Measurements from ENCODE around the gene EXOC4. TPM values are rescaled to one million over a fixed set of nuclear protein-coding genes. Genes with fewer than 3 reads are reported as not detected.

The EXOC4 gene
- total and polyA plus RNA-seq, 4 donors, result 47.5 to 100 (median 72.3) TPM

DNA sequence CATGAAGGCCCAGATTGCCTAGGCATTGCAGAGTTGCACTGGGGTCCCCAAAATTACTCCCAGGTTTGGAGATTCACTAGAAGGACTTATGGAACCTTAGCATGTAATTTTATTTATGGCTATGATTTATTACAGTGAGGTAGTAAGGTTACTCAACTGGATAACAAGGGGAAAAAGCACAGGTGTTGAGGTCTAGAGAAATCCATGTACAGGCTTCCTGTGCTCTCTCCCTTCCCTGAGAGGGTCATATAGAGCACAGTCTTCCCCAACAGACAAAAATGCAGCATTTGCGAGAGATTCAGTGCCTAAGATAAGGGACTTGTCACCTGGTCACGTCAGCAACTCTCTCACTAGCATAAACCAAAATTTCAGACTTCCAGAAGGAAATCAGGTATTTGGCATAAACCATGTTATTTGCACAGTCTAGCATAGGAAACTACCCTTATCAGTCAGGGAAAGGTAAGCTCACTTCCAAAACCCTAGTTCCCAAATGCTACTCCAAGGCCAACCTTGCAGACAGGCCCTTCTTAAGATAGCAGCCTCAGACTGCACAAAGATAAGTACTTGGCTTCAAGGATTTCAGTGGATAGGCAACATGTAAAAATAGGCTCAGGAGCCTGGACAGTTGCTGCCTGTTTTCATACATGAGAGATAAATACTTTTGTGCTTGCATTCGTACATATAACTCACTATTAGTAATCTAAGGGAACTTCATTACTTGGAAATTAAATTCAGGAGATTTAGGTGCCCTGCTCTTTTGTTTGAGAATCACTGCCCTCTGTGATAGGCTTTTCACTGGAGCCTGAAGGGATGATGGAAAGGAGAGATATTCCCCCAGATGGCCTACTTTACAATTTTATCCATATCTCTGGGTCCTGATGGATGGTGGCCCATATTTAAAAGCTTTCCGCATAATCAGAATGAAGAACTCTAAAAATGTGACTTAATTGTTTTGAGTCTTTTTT is 495.8 kb downstream of the EXOC4 start:
- no peak for DNase-seq (ENCODE audit: low read depth in 4 of 6, low spot score in 6 of 6)
- Histone ChIP-seq H3K27me3 (ENCODE audit: control insufficient read depth, insufficient read depth, low read length) (no peaks in the 10 kb centered on the region), H3K27ac (ENCODE audit: low read depth, low read length) (no peak overlapping the region), H3K4me3 (ENCODE audit: low read depth, low read length) (no peak overlapping the region), H3K9me3 (ENCODE audit: control insufficient read depth, insufficient read depth, low read length) (no peaks in the 10 kb centered on the region), H3K4me1 (ENCODE audit: control insufficient read depth, insufficient read depth, low read length) (no peaks in the 10 kb centered on the region), H3K36me3 (ENCODE audit: control insufficient read depth, insufficient read depth, low read length) (no peaks in the 10 kb centered on the region)
- WGBS (ENCODE audit: insufficient coverage), result 70% methylated on average over 2 of the region's 4 CpGs

DNA sequence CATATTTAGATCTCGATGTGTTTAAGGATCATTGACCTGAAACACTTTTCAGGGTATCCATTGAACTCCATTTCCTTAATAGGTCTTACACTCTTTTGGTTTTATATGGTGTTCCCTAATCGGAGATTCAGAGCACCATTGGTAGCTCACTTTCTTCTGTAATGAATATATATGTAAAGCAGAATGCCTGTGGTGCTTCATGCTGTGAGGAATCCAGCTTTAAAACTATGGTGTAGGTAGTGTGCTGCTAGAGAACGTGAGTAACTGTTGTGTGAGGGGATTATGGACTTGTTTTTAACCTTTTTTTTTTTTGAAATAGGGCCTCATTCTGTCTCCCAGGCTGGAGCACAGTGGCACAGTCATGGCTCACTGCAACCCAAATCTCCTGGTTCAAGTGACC is 497.4 kb downstream of the EXOC4 start:
- Histone ChIP-seq H3K4me1 (ENCODE audit: control insufficient read depth, insufficient read depth, low read length) (no peaks in the 10 kb centered on the region), H3K9me3 (ENCODE audit: control insufficient read depth, insufficient read depth, low read length) (no peaks in the 10 kb centered on the region), H3K27me3 (ENCODE audit: control insufficient read depth, insufficient read depth, low read length) (no peaks in the 10 kb centered on the region), H3K36me3 (ENCODE audit: control insufficient read depth, insufficient read depth, low read length) (no peaks in the 10 kb centered on the region), H3K4me3 (ENCODE audit: low read depth, low read length) (no peak overlapping the region), H3K27ac (ENCODE audit: low read depth, low read length) (no peak overlapping the region)
- DNase-seq (ENCODE audit: low read depth in 4 of 6, low spot score in 6 of 6), result no peak
- no CpG with 5 or more reads among the region's 3 CpGs for WGBS (ENCODE audit: insufficient coverage)

DNA sequence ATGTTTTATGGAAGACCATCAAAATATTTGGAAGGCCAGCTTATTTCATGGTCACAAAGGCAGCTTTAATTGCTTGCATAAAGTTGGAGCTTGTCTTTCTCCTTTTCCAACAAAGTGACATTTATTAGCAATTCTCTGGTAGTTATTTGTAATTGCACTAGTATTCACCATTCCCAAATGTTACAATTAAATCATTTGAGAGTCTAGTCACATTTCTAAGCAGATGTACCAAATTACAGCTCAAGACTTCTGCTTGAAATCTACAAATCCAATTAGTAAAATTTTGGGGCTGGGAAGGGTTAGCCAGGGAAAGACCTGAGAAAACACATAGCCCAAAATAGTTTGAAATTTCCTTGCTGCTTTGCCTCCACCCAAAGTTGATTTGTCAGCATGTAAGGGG is 498.2 kb downstream of the EXOC4 start:
- Histone ChIP-seq H3K27me3 (ENCODE audit: control insufficient read depth, insufficient read depth, low read length) (no peaks in the 10 kb centered on the region), H3K4me1 (ENCODE audit: control insufficient read depth, insufficient read depth, low read length) (no peaks in the 10 kb centered on the region), H3K27ac (ENCODE audit: low read depth, low read length) (no peak overlapping the region), H3K4me3 (ENCODE audit: low read depth, low read length) (no peak overlapping the region), H3K9me3 (ENCODE audit: control insufficient read depth, insufficient read depth, low read length) (no peaks in the 10 kb centered on the region), H3K36me3 (ENCODE audit: control insufficient read depth, insufficient read depth, low read length) (no peaks in the 10 kb centered on the region)
- DNase-seq (ENCODE audit: low read depth in 4 of 6, low spot score in 6 of 6), result peak in 1 of 6 donors; percentile 53

DNA sequence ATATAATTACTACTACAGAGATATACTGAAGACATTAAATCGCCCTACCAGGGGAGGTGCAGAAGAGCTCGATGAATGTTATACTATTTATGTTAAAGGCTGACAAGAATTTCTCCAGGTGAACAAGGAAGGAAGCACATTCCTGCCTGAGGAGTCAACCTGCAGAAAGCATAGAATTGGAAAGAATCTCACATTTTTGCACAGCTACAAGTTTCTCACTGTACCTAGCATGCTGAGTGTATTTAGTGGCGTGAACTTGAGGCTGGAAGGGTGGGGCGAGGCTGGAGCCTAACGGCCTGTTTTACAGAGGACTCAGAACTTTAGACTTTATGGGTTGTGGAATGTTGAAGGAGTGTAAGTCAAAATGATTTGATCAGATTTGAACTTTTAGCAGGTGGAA is 500.6 kb downstream of the EXOC4 start:
- no peak for DNase-seq (ENCODE audit: low read depth in 4 of 6, low spot score in 6 of 6)
- no peak overlapping the region for H3K4me3 ChIP-seq (ENCODE audit: low read depth, low read length)
- H3K27me3 ChIP-seq (ENCODE audit: control insufficient read depth, insufficient read depth, low read length), result no peaks in the 10 kb centered on the region
- H3K4me1 ChIP-seq (ENCODE audit: control insufficient read depth, insufficient read depth, low read length), result no peaks in the 10 kb centered on the region
- 97% methylated on average over 3 of the region's 5 CpGs for WGBS (ENCODE audit: insufficient coverage)
- H3K27ac ChIP-seq (ENCODE audit: low read depth, low read length), result no peak overlapping the region
- H3K36me3 ChIP-seq (ENCODE audit: control insufficient read depth, insufficient read depth, low read length), result no peaks in the 10 kb centered on the region
- no peaks in the 10 kb centered on the region for H3K9me3 ChIP-seq (ENCODE audit: control insufficient read depth, insufficient read depth, low read length)

DNA sequence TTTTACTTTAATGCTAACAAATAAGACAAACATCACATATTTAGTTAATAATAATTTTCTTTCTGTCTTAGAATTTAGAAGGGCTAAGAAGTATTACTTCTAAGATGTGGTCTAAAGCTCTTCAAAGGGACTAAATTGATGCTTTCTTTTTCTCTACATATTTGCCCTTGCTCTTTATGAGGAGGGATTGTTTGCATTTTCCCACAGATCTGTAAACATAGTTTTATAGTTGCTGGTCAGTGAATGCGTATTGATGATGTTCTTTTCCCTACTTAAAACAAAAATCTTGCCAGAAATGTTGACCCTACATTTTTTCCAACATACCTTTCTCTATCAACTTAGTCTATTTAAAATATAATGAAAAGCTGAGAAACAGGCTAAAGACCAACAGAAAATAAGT is 501.8 kb downstream of the EXOC4 start:
- Histone ChIP-seq H3K4me1 (ENCODE audit: control insufficient read depth, insufficient read depth, low read length) (no peaks in the 10 kb centered on the region), H3K9me3 (ENCODE audit: control insufficient read depth, insufficient read depth, low read length) (no peaks in the 10 kb centered on the region), H3K27me3 (ENCODE audit: control insufficient read depth, insufficient read depth, low read length) (no peaks in the 10 kb centered on the region), H3K4me3 (ENCODE audit: low read depth, low read length) (no peak overlapping the region), H3K36me3 (ENCODE audit: control insufficient read depth, insufficient read depth, low read length) (no peaks in the 10 kb centered on the region), H3K27ac (ENCODE audit: low read depth, low read length) (no peak overlapping the region)
- WGBS (ENCODE audit: insufficient coverage), result no CpG with 5 or more reads among the region's 1 CpG
- DNase-seq (ENCODE audit: low read depth in 4 of 6, low spot score in 6 of 6), result no peak

DNA sequence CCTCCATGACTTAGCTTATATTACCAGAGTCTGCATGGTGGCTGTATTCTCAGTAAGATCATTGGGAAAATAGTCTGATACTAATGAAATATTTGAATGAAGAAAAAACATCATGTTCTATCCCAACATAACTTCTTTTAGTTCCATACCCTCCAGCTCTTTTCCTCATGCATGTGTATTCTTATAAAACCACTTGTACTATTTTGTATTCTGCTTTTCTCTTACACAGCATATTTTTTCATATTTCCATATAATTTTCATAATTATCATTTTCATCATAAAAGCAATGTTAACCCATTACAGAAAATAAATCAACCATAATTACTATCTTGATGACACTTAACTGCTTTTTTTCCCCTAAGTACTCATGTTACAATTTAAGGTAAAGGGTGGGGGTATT is 503.0 kb downstream of the EXOC4 start:
- H3K9me3 ChIP-seq (ENCODE audit: control insufficient read depth, insufficient read depth, low read length), result no peaks in the 10 kb centered on the region
- no peak for DNase-seq (ENCODE audit: low read depth in 4 of 6, low spot score in 6 of 6)
- H3K4me3 ChIP-seq (ENCODE audit: low read depth, low read length), result no peak overlapping the region
- no peaks in the 10 kb centered on the region for H3K27me3 ChIP-seq (ENCODE audit: control insufficient read depth, insufficient read depth, low read length)
- no peaks in the 10 kb centered on the region for H3K36me3 ChIP-seq (ENCODE audit: control insufficient read depth, insufficient read depth, low read length)
- H3K27ac ChIP-seq (ENCODE audit: low read depth, low read length), result no peak overlapping the region
- H3K4me1 ChIP-seq (ENCODE audit: control insufficient read depth, insufficient read depth, low read length), result no peaks in the 10 kb centered on the region

DNA sequence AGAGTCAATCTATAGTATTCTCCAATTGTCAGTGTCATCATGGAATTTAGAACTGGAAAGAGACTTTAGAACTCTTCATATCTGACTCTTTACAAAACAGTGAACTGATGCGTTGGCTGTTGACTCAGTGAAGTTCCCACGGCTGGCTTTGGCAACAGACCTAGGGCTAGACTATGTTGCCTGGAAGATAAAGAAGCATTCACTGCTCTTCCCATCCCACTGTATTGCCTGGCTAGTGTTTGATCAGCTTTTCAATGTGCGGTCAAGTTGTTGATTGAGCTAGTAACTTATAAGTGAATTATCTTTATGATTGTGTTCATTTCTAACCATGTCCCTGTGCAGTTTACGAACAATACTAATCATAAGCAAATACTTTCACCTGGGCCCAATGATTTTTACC is 508.6 kb downstream of the EXOC4 start:
- H3K27ac ChIP-seq (ENCODE audit: low read depth, low read length), result no peak overlapping the region
- DNase-seq (ENCODE audit: low read depth in 4 of 6, low spot score in 6 of 6), result no peak
- no peaks in the 10 kb centered on the region for H3K4me1 ChIP-seq (ENCODE audit: control insufficient read depth, insufficient read depth, low read length)
- H3K27me3 ChIP-seq (ENCODE audit: control insufficient read depth, insufficient read depth, low read length), result no peaks in the 10 kb centered on the region
- no CpG with 5 or more reads among the region's 4 CpGs for WGBS (ENCODE audit: insufficient coverage)
- no peak overlapping the region for H3K4me3 ChIP-seq (ENCODE audit: low read depth, low read length)
- H3K36me3 ChIP-seq (ENCODE audit: control insufficient read depth, insufficient read depth, low read length), result no peaks in the 10 kb centered on the region
- no peaks in the 10 kb centered on the region for H3K9me3 ChIP-seq (ENCODE audit: control insufficient read depth, insufficient read depth, low read length)

DNA sequence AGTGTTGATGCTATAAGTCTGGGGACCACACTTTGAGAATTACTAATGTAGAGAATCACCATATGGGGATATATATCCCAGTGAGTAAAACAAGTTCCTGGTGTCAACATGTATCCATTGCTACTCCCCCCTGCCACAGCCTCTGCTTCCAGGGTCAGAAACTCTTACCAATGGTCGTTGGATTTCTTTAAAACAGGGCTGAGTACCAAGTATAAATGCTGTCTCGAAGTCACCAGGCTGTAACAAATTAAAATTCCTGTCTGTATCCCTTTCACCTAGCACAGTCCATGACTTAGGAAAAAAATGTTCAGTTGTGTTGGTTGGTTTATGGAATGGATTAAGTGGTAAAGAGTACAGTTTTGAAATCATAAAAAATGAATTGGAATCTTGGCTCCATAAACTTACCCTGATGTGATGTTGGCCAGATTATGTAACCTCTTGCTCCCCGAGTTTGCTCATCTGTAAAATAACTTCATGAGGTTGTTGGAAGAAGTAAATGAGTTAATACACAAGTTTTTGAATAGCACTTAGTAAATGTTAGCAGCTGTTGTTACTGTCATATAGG is 510.3 kb downstream of the EXOC4 start:
- DNase-seq (ENCODE audit: low read depth in 4 of 6, low spot score in 6 of 6), result no peak
- 60% methylated on average over 2 of the region's 3 CpGs for WGBS (ENCODE audit: insufficient coverage)
- Histone ChIP-seq H3K4me3 (ENCODE audit: low read depth, low read length) (no peak overlapping the region), H3K36me3 (ENCODE audit: control insufficient read depth, insufficient read depth, low read length) (no peaks in the 10 kb centered on the region), H3K9me3 (ENCODE audit: control insufficient read depth, insufficient read depth, low read length) (no peaks in the 10 kb centered on the region), H3K27ac (ENCODE audit: low read depth, low read length) (no peak overlapping the region), H3K27me3 (ENCODE audit: control insufficient read depth, insufficient read depth, low read length) (no peaks in the 10 kb centered on the region), H3K4me1 (ENCODE audit: control insufficient read depth, insufficient read depth, low read length) (no peaks in the 10 kb centered on the region)

DNA sequence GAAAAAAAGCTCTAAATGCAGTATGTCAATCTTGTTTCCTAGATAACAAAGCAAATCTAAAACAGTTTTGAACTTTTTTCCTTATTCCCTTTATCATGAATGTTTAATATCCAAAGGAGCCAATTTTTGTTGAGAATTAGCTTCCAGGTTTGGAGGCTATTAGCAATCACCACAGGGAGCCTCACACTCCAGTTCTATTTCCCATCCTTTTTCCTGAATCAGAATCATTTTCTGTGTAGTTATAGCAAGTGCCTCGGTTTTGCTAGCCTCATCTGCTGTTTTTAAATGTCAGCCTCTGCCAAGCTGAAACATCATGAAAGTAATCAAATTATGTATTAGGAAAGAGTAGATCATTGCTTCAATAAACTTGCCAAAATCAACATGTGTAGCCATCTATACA is 516.8 kb downstream of the EXOC4 start:
- no CpG with 5 or more reads among the region's 1 CpG for WGBS (ENCODE audit: insufficient coverage)

DNA sequence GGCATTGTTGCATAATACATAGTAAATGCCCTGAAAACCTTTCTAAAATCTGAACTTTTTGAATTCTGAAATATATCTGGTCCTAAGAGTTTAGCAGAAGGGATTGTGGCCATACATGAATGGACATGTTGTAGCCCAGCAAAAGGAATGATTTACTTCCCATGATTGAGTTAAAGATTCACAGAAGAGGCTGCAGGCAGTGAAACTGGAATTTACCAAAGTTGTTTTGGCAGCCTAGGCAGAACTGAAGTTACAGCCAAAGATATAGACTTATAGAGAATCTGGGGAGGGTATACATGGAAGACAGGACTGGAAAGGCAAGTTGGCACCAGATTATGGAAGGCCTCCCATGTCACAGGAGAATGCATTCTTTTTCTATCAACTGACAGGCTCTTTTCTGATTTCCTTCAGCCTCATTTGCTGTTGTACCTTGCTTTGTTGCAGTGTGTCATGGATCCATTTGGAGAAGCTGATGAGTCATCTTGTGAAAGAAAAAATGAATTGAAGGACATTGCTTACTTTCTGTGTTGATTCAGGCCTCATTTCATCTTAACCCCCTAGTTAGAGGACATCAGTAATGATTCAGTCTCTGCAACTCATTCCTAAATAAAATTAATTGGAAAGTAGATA is 518.1 kb downstream of the EXOC4 start:
- Histone ChIP-seq H3K4me1 (ENCODE audit: control insufficient read depth, insufficient read depth, low read length) (no peaks in the 10 kb centered on the region), H3K36me3 (ENCODE audit: control insufficient read depth, insufficient read depth, low read length) (no peaks in the 10 kb centered on the region), H3K9me3 (ENCODE audit: control insufficient read depth, insufficient read depth, low read length) (no peaks in the 10 kb centered on the region), H3K4me3 (ENCODE audit: low read depth, low read length) (no peak overlapping the region), H3K27me3 (ENCODE audit: control insufficient read depth, insufficient read depth, low read length) (no peaks in the 10 kb centered on the region), H3K27ac (ENCODE audit: low read depth, low read length) (no peak overlapping the region)
- DNase-seq (ENCODE audit: low read depth in 4 of 6, low spot score in 6 of 6), result no peak

More for the DNA sequence above, 516.8 kb downstream of the EXOC4 start:
- Histone ChIP-seq H3K36me3 (ENCODE audit: control insufficient read depth, insufficient read depth, low read length) (no peaks in the 10 kb centered on the region), H3K9me3 (ENCODE audit: control insufficient read depth, insufficient read depth, low read length) (no peaks in the 10 kb centered on the region), H3K27me3 (ENCODE audit: control insufficient read depth, insufficient read depth, low read length) (no peaks in the 10 kb centered on the region), H3K4me3 (ENCODE audit: low read depth, low read length) (no peak overlapping the region), H3K27ac (ENCODE audit: low read depth, low read length) (no peak overlapping the region), H3K4me1 (ENCODE audit: control insufficient read depth, insufficient read depth, low read length) (no peaks in the 10 kb centered on the region)
- DNase-seq (ENCODE audit: low read depth in 4 of 6, low spot score in 6 of 6), result peak in 1 of 6 donors; percentile 59
